Subcutaneous abdominal adipose tissue (tissue), 5 donors: ENCODE data around the gene CLDN4.

Experiments
- H3K27ac ChIP-seq: one replicate; pipeline ENCODE4 v1.7.0; 2013; ENCODE audit warnings: low read depth, mild to moderate bottlenecking, inconsistent platforms, low read length, moderate library complexity
- H3K27me3 ChIP-seq, 5 donors: one replicate each; pipeline ENCODE4 v1.7.0; 2013; ENCODE audit warnings: low read length in 5 of 5, inconsistent platforms in 1 of 5; ENCODE audit not compliant: control insufficient read depth in 5 of 5, insufficient read depth in 4 of 5
- H3K36me3 ChIP-seq, 5 donors: one replicate each; pipeline ENCODE4 v1.7.0; 2013; ENCODE audit warnings: low read length in 5 of 5; ENCODE audit not compliant: control insufficient read depth in 5 of 5, insufficient read depth in 5 of 5
- H3K4me1 ChIP-seq, 5 donors: one replicate each; pipeline ENCODE4 v1.7.0; 2013; ENCODE audit warnings: low read length in 5 of 5, mild to moderate bottlenecking in 3 of 5, moderate library complexity in 1 of 5; ENCODE audit not compliant: control insufficient read depth in 5 of 5, insufficient read depth in 5 of 5
- H3K4me3 ChIP-seq, 5 donors: one replicate each; pipeline ENCODE4 v1.7.0; 2013; ENCODE audit warnings: low read length in 5 of 5, low read depth in 1 of 5
- H3K9ac ChIP-seq, 5 donors: one replicate each; pipeline ENCODE4 v1.7.0; 2013; ENCODE audit warnings: low read length in 5 of 5, mild to moderate bottlenecking in 4 of 5, moderate library complexity in 3 of 5
- H3K9me3 ChIP-seq, 5 donors: one replicate each; pipeline ENCODE4 v1.7.0; 2013; ENCODE audit warnings: low read length in 5 of 5; ENCODE audit not compliant: control insufficient read depth in 5 of 5
- donor health status: healthy.
- donor health status: healthy.
- donor health status: healthy.
- donor health status: healthy.
- donor health status: healthy.

CLDN4 gene

GRCh38 chr7:73856941-73857340, 26.1 kb downstream of the CLDN4 start:
- Histone ChIP-seq H3K36me3 (no peaks in the 10 kb centered on the region), H3K9ac (no peak overlapping the region), H3K4me1 (peaks cover 0 to 9% (median 4%) of the 10 kb centered on the region in 5 donors), H3K4me3 (no peak overlapping the region), H3K27ac (no peak overlapping the region), H3K27me3 (peaks cover 0 to 2% (median 0%) of the 10 kb centered on the region in 5 donors), H3K9me3 (no peaks in the 10 kb centered on the region)

GRCh38 chr7:73858807-73859206, 28.0 kb downstream of the CLDN4 start:
- Histone ChIP-seq H3K4me1 (peaks cover 0 to 9% (median 4%) of the 10 kb centered on the region in 5 donors), H3K27ac (no peak overlapping the region)

GRCh38 chr7:73860859-73861258, 30.1 kb downstream of the CLDN4 start, which contains the start of gene TMEM270:
Gene TMEM270, plus strand, starts transcription at chr7:73861159. Its CDS starts 36 bp downstream, at chr7:73861195.
- peaks cover 0 to 5% (median 1%) of the 10 kb centered on the region in 5 donors for H3K4me1 ChIP-seq
- no peak within 1 kb of the TSS for H3K9ac ChIP-seq
- H3K9me3 ChIP-seq, result no peaks in the 10 kb centered on the region
- H3K36me3 ChIP-seq, result no peaks in the 10 kb centered on the region
- H3K4me3 ChIP-seq, result no peak within 1 kb of the TSS
- no peaks in the 10 kb centered on the region for H3K27me3 ChIP-seq
- no peak within 1 kb of the TSS for H3K27ac ChIP-seq

More at GRCh38 chr7:73858807-73859206, 28.0 kb downstream of the CLDN4 start:
- no peaks in the 10 kb centered on the region for H3K9me3 ChIP-seq
- peaks cover 0 to 2% (median 0%) of the 10 kb centered on the region in 5 donors for H3K27me3 ChIP-seq
- H3K36me3 ChIP-seq, result no peaks in the 10 kb centered on the region
- H3K4me3 ChIP-seq, result no peak overlapping the region
- no peak overlapping the region for H3K9ac ChIP-seq

DNA sequence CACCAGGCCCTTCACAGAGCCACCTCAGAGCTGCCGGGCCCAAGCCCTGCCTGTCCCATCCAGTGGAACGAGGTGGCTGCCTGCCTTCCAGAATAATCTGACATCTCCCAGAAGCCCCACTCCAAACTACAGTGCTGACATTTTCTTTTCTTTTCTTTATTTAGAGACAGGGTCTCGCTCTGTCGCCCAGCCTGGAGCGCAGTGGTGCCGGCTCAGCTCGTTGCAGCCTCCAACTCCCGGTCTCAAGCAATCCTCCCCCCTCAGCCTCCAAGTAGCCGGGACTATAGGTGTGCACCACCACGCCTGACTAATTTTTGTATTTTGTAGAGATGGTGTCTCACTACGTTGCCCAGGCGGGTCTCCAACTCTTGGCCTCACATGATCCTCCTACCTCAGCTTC, 30.5 kb downstream of the CLDN4 start:
- no peaks in the 10 kb centered on the region for H3K9me3 ChIP-seq
- no peak overlapping the region for H3K27ac ChIP-seq
- H3K36me3 ChIP-seq, result no peaks in the 10 kb centered on the region
- H3K4me1 ChIP-seq, result peaks cover 0 to 4% (median 0%) of the 10 kb centered on the region in 5 donors
- no peak overlapping the region for H3K9ac ChIP-seq
- H3K4me3 ChIP-seq, result no peak overlapping the region
- no peaks in the 10 kb centered on the region for H3K27me3 ChIP-seq

DNA sequence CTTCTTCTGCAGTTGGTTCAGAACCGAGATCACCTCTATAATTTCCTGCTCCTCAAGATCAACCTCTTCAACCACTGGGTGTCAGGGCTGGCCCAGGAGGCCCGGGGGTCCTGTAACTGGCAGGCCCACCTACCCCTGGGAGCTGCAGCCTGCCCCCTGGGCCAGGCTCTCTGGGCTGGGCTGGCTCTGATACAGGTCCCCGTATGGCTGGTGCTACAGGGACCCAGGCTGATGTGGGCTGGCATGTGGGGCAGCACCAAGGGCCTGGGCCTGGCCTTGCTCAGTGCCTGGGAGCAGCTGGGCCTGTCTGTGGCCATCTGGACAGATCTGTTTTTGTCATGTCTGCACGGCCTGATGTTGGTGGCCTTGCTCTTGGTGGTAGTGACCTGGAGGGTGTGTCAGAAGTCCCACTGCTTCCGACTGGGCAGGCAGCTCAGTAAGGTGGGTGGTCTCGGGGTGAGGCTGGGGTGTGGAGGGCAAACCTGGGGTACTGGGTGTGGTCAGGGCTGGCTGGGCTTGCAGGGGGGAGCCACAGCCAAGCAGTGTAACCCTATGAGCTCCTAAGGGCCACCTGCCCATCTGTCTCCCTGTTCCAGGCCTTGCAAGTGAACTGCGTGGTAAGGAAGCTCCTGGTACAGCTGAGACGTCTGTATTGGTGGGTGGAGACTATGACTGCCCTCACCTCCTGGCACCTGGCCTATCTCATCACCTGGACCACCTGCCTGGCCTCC, 34.4 kb downstream of the CLDN4 start:
- Histone ChIP-seq H3K4me1 (peaks cover 0 to 11% (median 10%) of the 10 kb centered on the region in 5 donors), H3K4me3 (no peak overlapping the region), H3K27me3 (no peaks in the 10 kb centered on the region), H3K36me3 (no peaks in the 10 kb centered on the region), H3K27ac (no peak overlapping the region), H3K9me3 (no peaks in the 10 kb centered on the region), H3K9ac (no peak overlapping the region)

DNA sequence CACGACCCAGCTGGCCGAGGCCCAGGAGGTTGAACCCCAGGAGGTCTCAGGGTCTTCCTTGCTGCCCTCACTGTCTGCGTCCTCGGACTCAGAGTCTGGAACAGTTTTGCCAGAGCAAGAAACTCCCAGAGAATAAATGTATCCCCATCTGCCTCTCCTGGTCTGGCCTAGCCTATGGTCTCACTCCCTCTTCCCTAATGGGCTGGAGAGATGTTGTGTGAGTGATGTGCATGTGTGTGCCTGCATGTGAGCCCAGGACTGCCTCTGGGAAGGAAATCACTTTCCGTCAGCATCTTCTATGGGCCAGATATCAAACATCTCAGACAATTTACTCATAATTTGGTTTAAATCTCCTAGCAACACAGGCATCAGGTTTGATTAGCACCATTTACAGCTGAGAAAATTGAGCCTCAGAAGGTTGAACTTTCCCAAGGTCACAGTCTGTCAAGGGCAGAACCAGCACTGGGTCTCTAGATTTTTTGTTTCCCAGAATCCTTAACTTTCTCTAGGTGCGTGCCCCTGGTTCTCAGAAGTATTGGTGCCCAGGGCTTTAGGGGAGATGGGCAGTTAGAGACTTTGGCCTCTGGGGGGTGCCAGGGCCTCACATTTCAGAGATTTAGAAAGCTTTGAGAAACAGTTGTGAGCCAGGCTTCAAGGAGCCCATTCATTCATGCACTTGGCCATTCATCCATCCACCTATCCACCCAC, 35.1 kb downstream of the CLDN4 start:
- Histone ChIP-seq H3K4me3 (no peak overlapping the region), H3K4me1 (peaks cover 0 to 19% (median 17%) of the 10 kb centered on the region in 5 donors), H3K27ac (no peak overlapping the region), H3K36me3 (no peaks in the 10 kb centered on the region), H3K27me3 (no peaks in the 10 kb centered on the region), H3K9ac (no peak overlapping the region), H3K9me3 (no peaks in the 10 kb centered on the region)

- Histone ChIP-seq H3K9ac (no peak overlapping the region), H3K27me3 (no peaks in the 10 kb centered on the region), H3K4me1 (peaks cover 0 to 24% (median 22%) of the 10 kb centered on the region in 5 donors), H3K36me3 (no peaks in the 10 kb centered on the region), H3K9me3 (no peaks in the 10 kb centered on the region), H3K4me3 (no peak overlapping the region), H3K27ac (no peak overlapping the region)
These were observed 35.6 kb downstream of the CLDN4 start for GRCh38 chr7:73866446-73866767.

GRCh38 chr7:73869011-73869798, 38.4 kb downstream of the CLDN4 start:
- H3K36me3 ChIP-seq, result no peaks in the 10 kb centered on the region
- H3K4me3 ChIP-seq, result no peak overlapping the region
- peaks cover 4 to 37% (median 34%) of the 10 kb centered on the region in 5 donors for H3K4me1 ChIP-seq
- peak overlapping the region in 1 of 5 donors; percentile 23 for H3K9ac ChIP-seq
- H3K27me3 ChIP-seq, result no peaks in the 10 kb centered on the region
- H3K27ac ChIP-seq, result no peak overlapping the region
- no peaks in the 10 kb centered on the region for H3K9me3 ChIP-seq

DNA sequence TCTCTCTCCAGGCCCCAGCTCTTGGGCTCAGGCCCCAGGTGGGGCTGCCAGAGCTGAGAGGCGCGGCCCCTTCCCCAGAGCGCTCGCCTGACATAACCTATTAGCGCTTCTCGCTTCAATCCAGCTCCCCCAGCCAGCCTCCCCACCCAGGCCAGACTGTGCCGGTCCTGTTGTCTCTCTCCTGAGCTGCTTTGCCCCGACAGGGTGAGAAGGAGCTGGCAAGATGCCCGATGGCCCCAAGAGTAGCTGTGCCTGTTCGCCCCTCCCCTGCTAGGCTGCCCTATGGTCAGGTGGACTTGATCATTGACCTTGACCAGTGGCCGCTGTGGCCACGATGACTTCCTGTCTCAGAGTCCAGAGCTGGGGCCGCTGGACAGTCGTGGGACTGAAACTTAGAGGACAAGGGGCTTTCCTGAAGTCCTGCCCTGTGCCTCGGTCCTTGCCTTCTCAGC, 39.3 kb downstream of the CLDN4 start:
- no peak overlapping the region for H3K9ac ChIP-seq
- H3K36me3 ChIP-seq, result no peaks in the 10 kb centered on the region
- H3K27me3 ChIP-seq, result no peaks in the 10 kb centered on the region
- no peak overlapping the region for H3K27ac ChIP-seq
- peaks cover 4 to 37% (median 34%) of the 10 kb centered on the region in 5 donors for H3K4me1 ChIP-seq
- no peaks in the 10 kb centered on the region for H3K9me3 ChIP-seq
- H3K4me3 ChIP-seq, result no peak overlapping the region
